ENCODE measurements around the gene ASPG.

GRCh38 chr14:104114421-104115130, 29.1 kb downstream of the ASPG start:
- TF ChIP-seq EZH2 (IDR thresholded peaks at IDR 0.05; ENCODE audit: insufficient read depth, poor library complexity, severe bottlenecking) (no peak), EZH2phosphoT487 (IDR thresholded peaks at IDR 0.05; ENCODE audit: insufficient read depth, low read depth) (no peak)

Measured in GM23248 (cell line).